OCI-LY1 (cell line): ENCODE data around the gene RAB29.

Experiments used
- H2AFZ ChIP-seq: fragments of 200-600 bp; sonication (generic), shearing (Covaris generic); 2 replicates; pipeline ENCODE4 v1.6.0; 2014; ENCODE audit warnings: antibody characterized with exemption, mild to moderate bottlenecking, low read length
- H3F3A ChIP-seq: fragments of 200-600 bp; sonication (generic), shearing (Covaris generic); 2 replicates; pipeline ENCODE4 v1.6.0; 2014; ENCODE audit warnings: mild to moderate bottlenecking, antibody characterized with exemption, low read length, moderate library complexity; ENCODE audit not compliant: insufficient read depth
- H3K27ac ChIP-seq: fragments of 200-600 bp; sonication (generic); 2 replicates; pipeline ENCODE4 v1.5.1; 2014; ENCODE audit warnings: low read length, mixed run types, mild to moderate bottlenecking, low read depth; ENCODE audit not compliant: poor library complexity, severe bottlenecking
- H3K27me3 ChIP-seq: fragments of 200-600 bp; sonication (generic); 2 replicates; pipeline ENCODE4 v1.6.0; 2014; ENCODE audit warnings: antibody characterized with exemption, mild to moderate bottlenecking, low read length, moderate library complexity; ENCODE audit not compliant: insufficient read depth
- H3K36me3 ChIP-seq: fragments of 200-600 bp; sonication (generic); 2 replicates; pipeline ENCODE4 v1.6.1; 2014; ENCODE audit warnings: mild to moderate bottlenecking, antibody characterized with exemption, low read length, moderate library complexity, mixed read lengths; ENCODE audit not compliant: insufficient read depth
- H3K4me1 ChIP-seq: fragments of 200-600 bp; sonication (generic); 2 replicates; pipeline ENCODE4 v1.5.1; 2014; ENCODE audit warnings: mild to moderate bottlenecking, low read length, moderate library complexity; ENCODE audit not compliant: insufficient read depth, severe bottlenecking
- H3K4me2 ChIP-seq: fragments of 200-600 bp; sonication (generic), shearing (Covaris generic); 2 replicates; pipeline ENCODE4 v1.6.1; 2014; ENCODE audit warnings: low read length
- H3K4me3 ChIP-seq: fragments of 200-600 bp; sonication (generic); 2 replicates; pipeline ENCODE4 v1.5.1; 2014; ENCODE audit warnings: low read length, low read depth, mild to moderate bottlenecking, mixed read lengths; ENCODE audit not compliant: poor library complexity, severe bottlenecking
- H3K79me2 ChIP-seq: fragments of 200-600 bp; shearing (Covaris generic); 2 replicates; pipeline ENCODE4 v1.6.1; 2016; ENCODE audit warnings: mixed run types, low read length, mixed read lengths; ENCODE audit not compliant: insufficient read depth
- H3K9ac ChIP-seq: fragments of 200-600 bp; sonication (generic), shearing (Covaris generic); 2 replicates; pipeline ENCODE4 v1.6.1; 2014; ENCODE audit warnings: mild to moderate bottlenecking, low read length, mixed read lengths
- H3K9me2 ChIP-seq: fragments of 200-600 bp; sonication (generic), shearing (Covaris generic); 2 replicates; pipeline ENCODE4 v1.6.1; 2014; ENCODE audit warnings: low read depth, mild to moderate bottlenecking, low read length, mixed read lengths
- H3K9me3 ChIP-seq: fragments of 200-600 bp; shearing (Covaris generic); 2 replicates; pipeline ENCODE4 v1.6.1; 2014; ENCODE audit warnings: low read length, mixed read lengths
- H4K20me1 ChIP-seq: fragments of 200-600 bp; sonication (generic), shearing (Covaris generic); 2 replicates; pipeline ENCODE4 v1.6.0; 2016; ENCODE audit warnings: mild to moderate bottlenecking, low read length; ENCODE audit not compliant: insufficient read depth
- EZH2 ChIP-seq: fragments of 200-600 bp; sonication (generic), shearing (Covaris generic); IDR thresholded peaks from 2 replicates; pipeline ENCODE4 v1.8.0; 2017; ENCODE audit warnings: borderline replicate concordance, mixed run types, mild to moderate bottlenecking, antibody characterized with exemption, low read length, moderate library complexity, mixed read lengths
- TF ChIP-seq, protein P1 (sequence below): fragments of 200-600 bp; sonication (generic), shearing (Covaris generic); IDR thresholded peaks from 2 replicates; pipeline ENCODE4 v1.5.1; 2017; ENCODE audit warnings: mild to moderate bottlenecking, antibody characterized with exemption, low read length, moderate library complexity, mixed read lengths

Gene RAB29

DNA sequence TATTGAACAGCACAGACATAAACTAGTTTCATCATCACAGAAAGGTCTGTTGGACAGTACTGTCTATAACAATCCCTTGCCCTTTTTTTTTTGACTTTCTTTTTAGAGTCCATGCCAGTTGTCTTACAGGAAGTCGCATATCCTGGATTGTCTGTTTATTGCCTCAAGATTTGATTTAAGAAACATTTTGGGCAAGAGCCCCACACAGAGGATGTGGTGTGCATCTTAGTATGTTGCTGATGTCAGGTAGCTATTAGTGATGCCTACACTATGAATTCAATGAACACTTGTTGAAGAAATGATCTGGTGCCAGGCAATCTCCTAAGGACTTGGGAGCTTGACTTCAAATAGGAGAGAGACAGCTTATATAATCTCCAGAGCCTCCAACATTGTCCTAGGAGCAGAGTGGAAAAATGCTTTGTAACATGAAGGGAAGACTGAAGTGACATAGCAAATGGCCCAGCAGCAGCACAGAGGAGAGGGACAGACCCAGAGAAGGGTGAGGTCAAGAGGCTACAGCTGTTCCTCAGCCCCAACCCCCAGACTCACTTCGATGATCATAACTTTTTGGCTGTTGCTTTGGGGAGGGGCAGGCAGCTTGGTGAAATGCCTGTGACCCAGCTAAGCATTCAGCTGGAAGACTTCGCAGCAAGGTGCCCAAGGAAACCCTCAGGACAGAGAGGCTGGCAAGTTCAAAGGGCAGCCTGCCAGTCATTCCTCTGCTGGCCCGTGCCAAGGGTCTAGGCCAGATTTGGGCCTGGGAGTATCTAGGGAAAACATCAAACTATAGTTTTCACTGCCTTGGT is 7.5 kb upstream of the RAB29 start:
- H3K27me3 ChIP-seq: 0 out of 2 replicates have a peak, but pooled peaks cover 3% of the 10 kb centered on the region
- H2AFZ ChIP-seq: no peak overlapping the region
- H3K9ac ChIP-seq: no peak overlapping the region
- no peaks in the 10 kb centered on the region for H3K79me2 ChIP-seq
- H4K20me1 ChIP-seq: no peaks in the 10 kb centered on the region
- TF ChIP-seq, protein P1, sequence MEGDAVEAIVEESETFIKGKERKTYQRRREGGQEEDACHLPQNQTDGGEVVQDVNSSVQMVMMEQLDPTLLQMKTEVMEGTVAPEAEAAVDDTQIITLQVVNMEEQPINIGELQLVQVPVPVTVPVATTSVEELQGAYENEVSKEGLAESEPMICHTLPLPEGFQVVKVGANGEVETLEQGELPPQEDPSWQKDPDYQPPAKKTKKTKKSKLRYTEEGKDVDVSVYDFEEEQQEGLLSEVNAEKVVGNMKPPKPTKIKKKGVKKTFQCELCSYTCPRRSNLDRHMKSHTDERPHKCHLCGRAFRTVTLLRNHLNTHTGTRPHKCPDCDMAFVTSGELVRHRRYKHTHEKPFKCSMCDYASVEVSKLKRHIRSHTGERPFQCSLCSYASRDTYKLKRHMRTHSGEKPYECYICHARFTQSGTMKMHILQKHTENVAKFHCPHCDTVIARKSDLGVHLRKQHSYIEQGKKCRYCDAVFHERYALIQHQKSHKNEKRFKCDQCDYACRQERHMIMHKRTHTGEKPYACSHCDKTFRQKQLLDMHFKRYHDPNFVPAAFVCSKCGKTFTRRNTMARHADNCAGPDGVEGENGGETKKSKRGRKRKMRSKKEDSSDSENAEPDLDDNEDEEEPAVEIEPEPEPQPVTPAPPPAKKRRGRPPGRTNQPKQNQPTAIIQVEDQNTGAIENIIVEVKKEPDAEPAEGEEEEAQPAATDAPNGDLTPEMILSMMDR: no peak
- no peak for TF ChIP-seq EZH2
- H3K4me1 ChIP-seq: no peaks in the 10 kb centered on the region
- H3K9me2 ChIP-seq: no peaks in the 10 kb centered on the region
- H3K27ac ChIP-seq: no peak overlapping the region
- H3K4me3 ChIP-seq: no peak overlapping the region
- H3K36me3 ChIP-seq: no peaks in the 10 kb centered on the region
- no peak overlapping the region for H3K4me2 ChIP-seq
- no peaks in the 10 kb centered on the region for H3F3A ChIP-seq
- H3K9me3 ChIP-seq: no peaks in the 10 kb centered on the region

DNA sequence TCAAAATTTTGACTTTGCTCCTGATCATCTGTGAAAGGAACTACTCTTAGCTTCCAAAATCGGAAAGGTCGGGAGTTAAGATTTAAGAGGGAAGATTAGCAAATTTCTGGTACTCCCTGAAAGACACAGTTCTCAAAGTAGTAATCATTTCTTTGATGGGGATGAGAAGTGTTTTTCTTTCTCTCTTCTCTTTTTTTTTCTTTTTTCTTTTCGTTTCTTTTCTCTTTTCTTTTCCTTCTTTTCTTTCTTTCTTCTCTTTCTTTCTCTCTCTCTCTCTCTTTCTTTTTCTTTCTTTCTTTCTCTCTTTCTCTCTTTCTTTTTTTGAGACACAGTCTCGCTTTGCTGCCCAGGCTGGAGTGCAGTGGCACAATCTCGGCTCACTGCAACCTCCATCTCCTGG is 5.1 kb upstream of the RAB29 start:
- no peak for TF ChIP-seq EZH2
- TF ChIP-seq, protein P1: no peak
- Histone ChIP-seq H3F3A (no peaks in the 10 kb centered on the region), H3K9me3 (0 out of 2 replicates have a peak, but pooled peaks cover 5% of the 10 kb centered on the region), H3K4me2 (no peak overlapping the region), H3K27me3 (peaks cover 13% of the 10 kb centered on the region; the same call in 1 of the 2 replicates), H2AFZ (no peak overlapping the region), H3K36me3 (no peaks in the 10 kb centered on the region; the same call in 1 of the 2 replicates), H3K9me2 (no peaks in the 10 kb centered on the region), H3K27ac (no peak overlapping the region), H3K4me1 (no peaks in the 10 kb centered on the region), H3K79me2 (no peaks in the 10 kb centered on the region), H4K20me1 (no peaks in the 10 kb centered on the region), H3K4me3 (no peak overlapping the region), H3K9ac (no peak overlapping the region)

DNA sequence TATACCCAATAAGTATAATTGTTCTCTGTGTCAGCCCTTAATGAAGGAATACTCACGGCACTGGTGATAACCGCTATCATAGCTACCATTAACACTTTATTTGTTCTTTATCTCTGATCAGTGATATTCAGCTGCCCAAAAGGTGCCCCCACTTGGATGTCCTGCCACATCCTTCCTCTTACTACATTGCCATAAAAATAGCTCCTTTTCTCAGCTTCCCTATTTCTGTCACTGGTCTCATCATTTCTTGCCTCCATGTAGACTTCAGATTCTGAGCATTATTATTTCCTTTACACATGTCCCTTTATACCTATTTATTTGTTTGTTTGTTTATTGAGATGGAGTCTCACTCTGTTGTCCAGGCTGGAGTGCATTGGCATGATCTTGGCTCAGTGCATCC is 2.7 kb upstream of the RAB29 start:
- Histone ChIP-seq H3K27me3 (peaks cover 13% of the 10 kb centered on the region; the same call in 1 of the 2 replicates), H3K9me3 (0 out of 2 replicates have a peak, but pooled peaks cover 5% of the 10 kb centered on the region), H3K4me3 (no peak overlapping the region), H3K36me3 (no peaks in the 10 kb centered on the region; the same call in 1 of the 2 replicates), H3K9me2 (no peaks in the 10 kb centered on the region), H3K9ac (no peak overlapping the region), H3K27ac (no peak overlapping the region), H2AFZ (no peak overlapping the region), H3F3A (no peaks in the 10 kb centered on the region), H4K20me1 (no peaks in the 10 kb centered on the region), H3K4me1 (peaks cover 9% of the 10 kb centered on the region), H3K4me2 (no peak overlapping the region), H3K79me2 (no peaks in the 10 kb centered on the region)
- TF ChIP-seq EZH2: no peak
